Mesenteric fat pad (tissue), 1 donor: ENCODE measurements around the gene PKN1. TPM values are rescaled to one million over a fixed set of nuclear protein-coding genes. Genes with fewer than 3 reads are reported as not detected.
A peak's percentile ranks its signal among the peaks of the same experiment; 100 is the strongest.
"Not testable (repeated sequence)": the region's sequence is repeated elsewhere in the genome, so short reads cannot be mapped to it uniquely, and the experiment has no call there.

Source experiments
- DNase-seq: peaks from one replicate; pipeline ENCODE4 v3.0.0-alpha.2; 2020; ENCODE audit warnings: low spot score
- total RNA-seq: library from RNA; stranded (reverse); fragmentation: NEBNext Ultra II Directional; extraction: Animal tissue kit (Norgen Biotek cat#: 25700); gene quantifications from one replicate; pipeline ENCODE4 v1.2.1, GENCODE V29; 2021
- donor health status: DM: yes; HTN: yes; CAD: no.

The PKN1 gene
- total RNA-seq, 1 donor from 2014 or later = 142 TPM

GRCh38 chr19:14462401-14462800, 29.3 kb downstream of the PKN1 start:
- DNase-seq = not testable (repeated sequence)

- DNase-seq = no peak
These were observed 30.6 kb downstream of the PKN1 start for GRCh38 chr19:14463747-14464146.

GRCh38 chr19:14467391-14467790, 34.3 kb downstream of the PKN1 start:
- no peak for DNase-seq

GRCh38 chr19:14467816-14468215, 34.7 kb downstream of the PKN1 start:
- no peak for DNase-seq

GRCh38 chr19:14470031-14470876, 37.1 kb downstream of the PKN1 start:
- DNase-seq = no peak

- no peak for DNase-seq
These were observed 38.5 kb downstream of the PKN1 start for GRCh38 chr19:14471436-14472187.

GRCh38 chr19:14472202-14472938, 39.3 kb downstream of the PKN1 start:
- DNase-seq = no peak

- no peak for DNase-seq
These were observed 40.2 kb downstream of the PKN1 start for GRCh38 chr19:14473073-14473977.

- DNase-seq = no peak
These were observed 41.0 kb downstream of the PKN1 start for GRCh38 chr19:14473978-14474578.

- DNase-seq = no peak
These were observed 41.7 kb downstream of the PKN1 start for GRCh38 chr19:14474827-14475226.

- DNase-seq = no peak
These were observed 42.4 kb downstream of the PKN1 start, which contains the start of gene PTGER1 for GRCh38 chr19:14475251-14476073. Gene PTGER1 (minus strand): TSS chr19:14475354. CDS start chr19:14474320, 1,034 bp downstream.

- DNase-seq = no peak
These were observed 43.2 kb downstream of the PKN1 start for GRCh38 chr19:14476327-14476672.

- no peak for DNase-seq
These were observed 43.7 kb downstream of the PKN1 start for GRCh38 chr19:14476673-14477401.

- no peak for DNase-seq
These were observed 44.5 kb downstream of the PKN1 start for GRCh38 chr19:14477418-14478112.

GRCh38 chr19:14478113-14478545, 45.0 kb downstream of the PKN1 start:
- no peak for DNase-seq

- DNase-seq = no peak
These were observed 46.3 kb downstream of the PKN1 start for GRCh38 chr19:14479309-14479974.

GRCh38 chr19:14479975-14480699, 47.0 kb downstream of the PKN1 start:
- DNase-seq = peak; percentile 91
